ENCODE results near the gene OBSL1. TPM values are rescaled to one million over a fixed set of nuclear protein-coding genes. Genes with fewer than 3 reads are reported as not detected.

The OBSL1 gene
- total RNA-seq, 1 donor from 2014 or later, result 168 TPM

DNA sequence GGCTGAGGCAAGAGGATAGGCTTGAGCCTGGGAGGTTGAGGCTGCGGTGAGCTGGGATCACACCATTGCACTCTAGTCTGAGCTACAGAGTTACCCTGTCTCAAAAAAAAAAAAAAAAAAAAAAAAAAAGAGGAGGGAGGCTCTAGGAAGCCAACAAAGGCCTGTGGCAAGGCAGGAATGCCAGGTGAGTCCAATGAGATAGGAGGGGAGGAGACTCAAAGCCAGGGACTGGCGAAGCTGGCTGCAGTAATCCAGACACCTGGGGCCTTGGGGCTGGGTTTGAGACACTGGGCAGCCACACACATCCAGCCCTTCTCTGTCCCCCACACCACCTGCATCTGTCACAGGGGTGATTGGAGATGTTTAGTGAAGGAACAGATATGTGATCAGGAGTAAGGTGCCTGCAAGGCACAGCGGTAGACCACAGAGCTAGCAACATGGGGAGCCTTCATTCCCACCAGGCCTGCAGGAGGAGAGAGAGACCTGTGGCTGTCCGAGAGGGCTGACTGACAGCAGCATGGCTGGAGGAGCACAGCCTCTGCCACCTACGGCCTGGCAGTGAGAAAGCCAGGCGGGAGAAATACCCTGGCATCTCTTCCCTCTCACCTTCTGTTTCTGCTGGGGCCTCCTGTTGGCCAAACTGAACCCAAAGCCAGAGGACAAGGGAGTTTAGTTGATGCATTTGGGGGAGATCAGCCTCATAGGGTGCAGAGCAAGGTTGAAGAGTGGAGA is 37.2 kb downstream of the OBSL1 start:
- peaks cover 4% of the 10 kb centered on the region for H3K36me3 Mint-ChIP-seq (ENCODE audit: unreplicated experiment)
- no peak overlapping the region for H3K4me3 Mint-ChIP-seq (ENCODE audit: unreplicated experiment)
- TF ChIP-seq, protein P1, sequence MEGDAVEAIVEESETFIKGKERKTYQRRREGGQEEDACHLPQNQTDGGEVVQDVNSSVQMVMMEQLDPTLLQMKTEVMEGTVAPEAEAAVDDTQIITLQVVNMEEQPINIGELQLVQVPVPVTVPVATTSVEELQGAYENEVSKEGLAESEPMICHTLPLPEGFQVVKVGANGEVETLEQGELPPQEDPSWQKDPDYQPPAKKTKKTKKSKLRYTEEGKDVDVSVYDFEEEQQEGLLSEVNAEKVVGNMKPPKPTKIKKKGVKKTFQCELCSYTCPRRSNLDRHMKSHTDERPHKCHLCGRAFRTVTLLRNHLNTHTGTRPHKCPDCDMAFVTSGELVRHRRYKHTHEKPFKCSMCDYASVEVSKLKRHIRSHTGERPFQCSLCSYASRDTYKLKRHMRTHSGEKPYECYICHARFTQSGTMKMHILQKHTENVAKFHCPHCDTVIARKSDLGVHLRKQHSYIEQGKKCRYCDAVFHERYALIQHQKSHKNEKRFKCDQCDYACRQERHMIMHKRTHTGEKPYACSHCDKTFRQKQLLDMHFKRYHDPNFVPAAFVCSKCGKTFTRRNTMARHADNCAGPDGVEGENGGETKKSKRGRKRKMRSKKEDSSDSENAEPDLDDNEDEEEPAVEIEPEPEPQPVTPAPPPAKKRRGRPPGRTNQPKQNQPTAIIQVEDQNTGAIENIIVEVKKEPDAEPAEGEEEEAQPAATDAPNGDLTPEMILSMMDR (IDR thresholded peaks at IDR 0.05), result no peak
- no peak for DNase-seq (ENCODE audit: extremely low spot score, unreplicated experiment)
- peaks cover 21% of the 10 kb centered on the region for H3K27me3 Mint-ChIP-seq (ENCODE audit: unreplicated experiment)
- no peaks in the 10 kb centered on the region for H3K9me3 Mint-ChIP-seq (ENCODE audit: unreplicated experiment)
- peaks cover 18% of the 10 kb centered on the region for H3K4me1 Mint-ChIP-seq (ENCODE audit: unreplicated experiment)
- no peak overlapping the region for H3K27ac Mint-ChIP-seq (ENCODE audit: unreplicated experiment)

DNA sequence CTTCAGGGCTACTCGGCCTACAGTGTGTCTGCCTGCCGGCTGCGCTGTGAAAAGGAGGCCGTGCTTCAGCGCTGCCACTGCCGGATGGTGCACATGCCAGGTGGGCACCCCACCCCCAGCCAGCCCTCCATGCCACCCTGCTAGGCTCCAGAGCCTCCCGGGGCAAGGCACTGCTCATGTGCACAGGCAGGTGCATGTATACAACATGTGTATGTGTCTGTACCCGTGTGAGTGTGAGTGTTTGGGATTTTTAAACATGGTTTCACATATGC is 39.0 kb downstream of the OBSL1 start:
- peaks cover 35% of the 10 kb centered on the region for H3K27me3 Mint-ChIP-seq (ENCODE audit: unreplicated experiment)
- no peaks in the 10 kb centered on the region for H3K36me3 Mint-ChIP-seq (ENCODE audit: unreplicated experiment)
- no peak overlapping the region for H3K4me3 Mint-ChIP-seq (ENCODE audit: unreplicated experiment)
- H3K27ac Mint-ChIP-seq (ENCODE audit: unreplicated experiment), result no peak overlapping the region
- DNase-seq (ENCODE audit: extremely low spot score, unreplicated experiment), result no peak
- TF ChIP-seq, protein P1 (IDR thresholded peaks at IDR 0.05), result no peak
- peaks cover 5% of the 10 kb centered on the region for H3K4me1 Mint-ChIP-seq (ENCODE audit: unreplicated experiment)
- H3K9me3 Mint-ChIP-seq (ENCODE audit: unreplicated experiment), result no peaks in the 10 kb centered on the region

DNA sequence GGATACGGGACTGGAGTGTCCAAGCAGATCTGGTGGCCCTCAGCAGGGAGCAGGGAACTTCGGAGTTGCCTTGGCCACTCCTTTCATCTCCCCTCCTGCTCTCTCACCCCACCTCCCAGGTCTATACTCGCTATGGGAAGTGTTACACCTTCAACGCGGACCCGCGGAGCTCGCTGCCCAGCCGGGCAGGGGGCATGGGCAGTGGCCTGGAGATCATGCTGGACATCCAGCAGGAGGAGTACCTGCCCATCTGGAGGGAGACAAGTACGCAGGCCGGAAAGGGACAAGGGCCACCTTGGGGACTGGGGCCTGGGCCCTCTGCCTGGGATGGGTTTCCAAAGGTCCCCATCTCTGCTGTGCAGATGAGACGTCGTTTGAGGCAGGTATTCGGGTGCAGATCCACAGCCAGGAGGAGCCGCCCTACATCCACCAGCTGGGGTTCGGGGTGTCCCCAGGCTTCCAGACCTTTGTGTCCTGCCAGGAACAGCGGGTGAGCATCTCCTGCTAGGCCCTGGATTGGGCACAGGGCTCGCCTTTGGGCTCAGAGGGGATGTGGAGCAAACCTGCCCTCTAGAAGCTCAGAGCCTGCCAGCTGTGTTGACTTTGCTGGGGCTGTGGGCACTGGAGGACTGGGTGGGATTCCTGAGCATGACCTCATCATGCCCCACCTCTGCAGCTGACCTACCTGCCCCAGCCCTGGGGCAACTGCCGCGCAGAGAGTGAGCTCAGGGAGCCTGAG is 39.5 kb downstream of the OBSL1 start:
- Mint-ChIP-seq H3K4me3 (ENCODE audit: unreplicated experiment) (no peak overlapping the region), H3K27me3 (ENCODE audit: unreplicated experiment) (peaks cover 39% of the 10 kb centered on the region), H3K9me3 (ENCODE audit: unreplicated experiment) (no peaks in the 10 kb centered on the region), H3K27ac (ENCODE audit: unreplicated experiment) (no peak overlapping the region), H3K36me3 (ENCODE audit: unreplicated experiment) (no peaks in the 10 kb centered on the region), H3K4me1 (ENCODE audit: unreplicated experiment) (peaks cover 5% of the 10 kb centered on the region)
- TF ChIP-seq, protein P1 (IDR thresholded peaks at IDR 0.05), result no peak
- DNase-seq (ENCODE audit: extremely low spot score, unreplicated experiment), result no peak

DNA sequence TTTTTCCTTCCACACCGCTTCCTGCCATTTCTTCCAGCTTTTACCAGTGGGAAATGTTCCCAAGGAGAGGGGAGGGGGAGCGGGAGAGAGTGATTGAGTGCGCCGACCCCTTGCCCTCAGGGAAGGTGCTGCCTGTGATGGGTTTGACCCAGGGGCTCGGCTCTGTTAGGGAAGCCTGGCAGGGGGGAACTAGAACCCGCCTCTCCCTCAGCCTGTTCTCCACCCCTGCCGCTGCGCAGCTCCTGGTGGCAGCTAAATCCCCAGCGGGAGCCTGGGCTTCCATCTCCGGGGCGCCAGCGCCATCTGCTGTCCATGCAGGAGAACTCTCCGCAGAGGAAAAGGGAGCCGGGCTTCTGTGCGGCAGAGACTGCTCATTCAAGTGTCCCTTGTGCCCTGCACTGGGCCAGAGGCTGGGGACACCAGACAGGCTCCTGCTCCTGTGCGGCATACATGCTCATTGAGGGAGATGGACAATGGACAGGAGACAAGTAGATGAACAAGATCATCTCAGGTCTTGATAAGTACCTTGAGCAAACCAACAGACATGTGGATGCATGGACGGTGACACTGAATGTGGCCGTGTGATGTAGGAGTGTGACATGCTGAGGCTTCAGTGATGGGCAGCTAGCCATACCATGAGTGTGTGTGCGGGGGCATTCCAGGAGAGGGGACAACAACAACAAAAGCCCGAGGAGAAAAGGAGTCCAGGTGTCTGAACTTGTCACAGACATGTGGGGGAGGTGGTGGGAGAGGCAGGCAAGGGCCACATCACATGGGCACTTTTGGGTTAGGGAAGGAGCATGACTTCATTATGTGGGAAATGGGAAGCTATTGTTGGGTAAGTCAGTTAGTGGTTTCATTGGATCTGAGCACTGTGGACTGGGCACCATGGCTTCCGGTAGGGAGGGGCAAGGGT is 41.0 kb downstream of the OBSL1 start:
- Mint-ChIP-seq H3K36me3 (ENCODE audit: unreplicated experiment) (no peaks in the 10 kb centered on the region), H3K4me3 (ENCODE audit: unreplicated experiment) (peak overlapping the region; percentile 31), H3K9me3 (ENCODE audit: unreplicated experiment) (no peaks in the 10 kb centered on the region), H3K4me1 (ENCODE audit: unreplicated experiment) (peaks cover 8% of the 10 kb centered on the region), H3K27me3 (ENCODE audit: unreplicated experiment) (peaks cover 48% of the 10 kb centered on the region), H3K27ac (ENCODE audit: unreplicated experiment) (no peak overlapping the region)
- TF ChIP-seq, protein P1 (IDR thresholded peaks at IDR 0.05), result peak; percentile 97
- DNase-seq (ENCODE audit: extremely low spot score, unreplicated experiment), result peak; percentile 96

All from osteocyte (in vitro differentiated cells).